Stimulated activated CD4-positive, alpha-beta T cell treated with anti-CD3 and anti-CD28 coated beads, Interleukin-1b, Interleukin-23, amount 100 ng/mL, for 48 hours (primary cell): ENCODE data around the gene GUCY2D.
"Not testable (repeated sequence)": the region's sequence is repeated elsewhere in the genome, so short reads cannot be mapped to it uniquely, and the experiment has no call there.

Experiments
- DNase-seq: peaks from one replicate; pipeline ENCODE4 v3.0.0-alpha.2; 2020

The GUCY2D gene

DNA sequence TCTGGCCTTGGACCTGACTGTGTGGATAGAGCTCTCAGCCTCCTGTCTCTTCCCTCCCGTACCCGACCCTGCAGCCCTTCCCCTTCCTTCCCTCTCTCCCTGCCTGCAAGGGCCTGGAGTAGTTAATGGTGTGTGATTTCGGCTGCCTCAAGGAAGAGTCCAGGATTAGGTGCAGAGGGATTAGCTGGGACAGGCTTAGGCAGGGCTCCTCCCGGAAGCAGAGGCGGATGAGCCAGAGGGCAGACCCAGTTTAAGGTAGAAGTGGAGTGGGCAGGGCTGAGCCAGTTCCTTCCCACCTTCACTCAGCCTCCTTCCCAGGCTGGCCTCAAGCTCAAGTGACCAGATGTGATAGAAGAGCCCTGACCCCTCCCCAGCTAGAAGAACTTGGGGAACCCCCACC lies 16.8 kb downstream of the GUCY2D start:
- DNase-seq = no peak

- no peak for DNase-seq
Measured at GRCh38 chr17:8019665-8020650, 17.5 kb downstream of the GUCY2D start.

DNA sequence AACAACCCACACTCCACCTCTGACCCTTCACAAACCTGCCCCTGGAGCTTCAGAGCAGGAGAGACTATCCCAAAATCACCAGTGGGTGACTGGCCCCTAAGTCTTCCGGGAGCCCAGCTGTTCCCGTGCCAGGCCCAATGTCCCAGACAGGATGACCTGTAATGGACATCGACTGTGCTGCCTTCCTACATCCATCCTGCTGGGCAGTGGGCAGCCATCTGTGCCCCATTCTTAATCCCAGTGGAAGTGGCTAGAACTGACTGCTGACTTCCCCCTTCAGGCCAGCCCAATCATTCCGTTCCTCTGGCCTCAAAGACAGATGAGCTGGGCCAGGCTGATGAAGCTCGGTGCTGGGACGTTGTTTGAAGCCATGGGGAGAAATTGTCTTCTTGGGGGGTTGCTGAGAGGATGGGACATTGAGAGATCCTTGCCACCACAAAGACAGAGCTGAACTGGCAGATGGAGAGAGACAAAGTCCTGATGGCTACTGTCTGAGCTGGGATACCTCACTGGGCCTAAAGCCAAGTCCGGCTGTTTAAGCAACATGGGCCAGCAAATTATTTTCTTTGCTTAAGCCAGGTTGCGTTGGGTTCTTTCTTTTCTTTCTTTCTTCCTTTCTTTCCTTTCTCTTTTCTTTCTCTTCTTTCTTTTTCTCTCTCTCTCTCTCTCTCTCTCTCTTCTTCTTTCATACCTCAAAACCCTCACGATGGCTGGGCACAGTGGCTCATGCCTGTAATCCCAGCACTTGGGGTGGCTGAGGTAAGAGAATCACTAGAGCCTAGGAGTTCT lies 18.6 kb downstream of the GUCY2D start:
- no peak for DNase-seq

- DNase-seq = no peak
Measured at GRCh38 chr17:8021565-8022359, 19.3 kb downstream of the GUCY2D start.

- no peak for DNase-seq
Measured at GRCh38 chr17:8022360-8023003, 20.1 kb downstream of the GUCY2D start.

DNA sequence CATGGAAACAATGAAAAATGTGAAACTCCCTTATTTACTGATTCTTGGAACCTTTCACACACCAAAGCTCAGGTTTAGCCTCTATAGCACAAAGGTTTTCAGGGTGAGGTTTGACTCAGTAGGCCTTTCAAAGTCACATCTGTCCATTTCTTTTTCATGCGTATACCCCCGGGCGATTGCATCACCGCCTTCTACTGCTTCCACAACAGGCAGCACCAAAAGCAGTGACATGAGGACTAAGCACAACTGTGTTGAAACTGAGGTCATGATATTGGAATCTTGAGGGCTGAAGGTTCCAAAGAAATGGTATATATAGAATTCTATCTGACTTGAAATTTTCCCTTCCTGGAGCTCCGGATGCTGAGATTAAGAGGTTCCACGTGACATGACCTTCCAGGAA lies 21.7 kb downstream of the GUCY2D start:
- not testable (repeated sequence) for DNase-seq

DNA sequence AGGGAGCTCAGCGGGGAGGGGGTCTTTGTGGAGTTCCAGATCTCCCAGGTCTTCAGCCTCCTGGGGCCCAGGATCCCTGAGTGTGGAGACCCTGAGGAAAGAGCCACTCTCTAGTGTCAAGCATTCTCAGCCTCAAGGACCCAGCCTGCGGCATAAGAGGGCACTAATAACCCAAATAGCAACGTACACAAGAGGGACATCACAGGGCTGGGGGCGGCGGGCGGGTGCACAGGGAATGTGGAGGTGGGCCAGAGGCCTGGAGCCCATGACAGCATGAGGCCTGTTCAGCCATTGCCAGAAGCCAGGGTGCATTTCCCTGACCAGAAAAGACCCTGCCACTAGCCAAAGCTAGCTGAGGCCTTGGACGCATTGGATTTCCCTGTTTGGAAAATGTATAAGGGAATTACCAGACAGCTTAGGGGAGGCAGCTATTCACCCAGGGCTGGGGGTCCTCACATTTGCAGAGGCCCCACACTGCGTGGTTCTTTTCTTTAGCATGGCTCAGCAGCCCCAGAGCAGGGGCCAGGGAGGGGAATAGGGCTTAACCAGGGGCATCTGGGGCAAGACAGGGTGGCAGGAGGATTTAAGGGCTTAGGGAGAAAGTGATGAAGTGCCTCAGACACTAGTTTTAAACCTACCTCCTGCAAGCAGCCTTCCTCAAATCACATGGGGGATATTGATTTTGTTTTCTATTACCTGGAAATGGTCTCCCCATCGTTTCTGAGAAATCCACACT lies 22.9 kb downstream of the GUCY2D start:
- DNase-seq = no peak

GRCh38 chr17:8029121-8029520 lies 26.7 kb downstream of the GUCY2D start:
- DNase-seq = no peak

DNA sequence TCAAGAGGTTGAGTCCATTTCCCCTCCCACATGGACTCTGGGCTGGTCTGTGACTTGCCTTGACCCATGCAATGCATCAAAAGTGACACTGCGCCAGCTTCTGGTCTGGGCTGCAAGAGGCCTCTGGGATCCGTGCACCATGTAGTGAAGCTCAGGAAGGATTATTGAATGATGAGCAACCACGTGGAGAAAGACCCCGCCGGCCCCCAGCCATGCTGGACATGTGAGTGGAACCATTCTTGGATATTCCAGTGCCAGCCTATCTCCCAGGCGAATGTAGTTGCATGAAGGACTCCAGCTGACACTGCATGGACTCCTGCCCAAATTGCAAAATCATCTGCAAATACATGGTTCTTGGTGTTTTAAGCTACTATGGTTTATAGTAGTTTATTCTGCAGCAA lies 28.8 kb downstream of the GUCY2D start:
- DNase-seq = no peak

DNA sequence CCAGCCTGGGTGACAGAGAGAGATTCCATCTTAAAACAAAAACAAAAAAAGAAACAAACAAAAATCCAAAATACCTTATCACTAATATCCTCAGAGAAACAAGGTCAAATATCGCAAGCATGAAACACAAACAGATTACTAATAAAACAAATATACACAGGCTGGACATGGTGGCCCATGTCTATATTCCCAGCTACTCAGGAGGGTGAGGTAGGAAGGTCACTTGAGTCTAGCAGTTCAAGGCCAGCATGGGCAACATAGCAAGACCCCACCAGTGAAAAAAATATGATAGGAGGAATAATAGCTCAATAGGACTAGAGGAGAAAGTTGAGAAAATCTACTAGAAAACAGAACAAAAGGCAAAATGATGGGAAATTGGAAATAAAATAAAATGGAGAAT lies 29.5 kb downstream of the GUCY2D start:
- DNase-seq = no peak

GRCh38 chr17:8032442-8032841 lies 30.0 kb downstream of the GUCY2D start:
- no peak for DNase-seq

DNA sequence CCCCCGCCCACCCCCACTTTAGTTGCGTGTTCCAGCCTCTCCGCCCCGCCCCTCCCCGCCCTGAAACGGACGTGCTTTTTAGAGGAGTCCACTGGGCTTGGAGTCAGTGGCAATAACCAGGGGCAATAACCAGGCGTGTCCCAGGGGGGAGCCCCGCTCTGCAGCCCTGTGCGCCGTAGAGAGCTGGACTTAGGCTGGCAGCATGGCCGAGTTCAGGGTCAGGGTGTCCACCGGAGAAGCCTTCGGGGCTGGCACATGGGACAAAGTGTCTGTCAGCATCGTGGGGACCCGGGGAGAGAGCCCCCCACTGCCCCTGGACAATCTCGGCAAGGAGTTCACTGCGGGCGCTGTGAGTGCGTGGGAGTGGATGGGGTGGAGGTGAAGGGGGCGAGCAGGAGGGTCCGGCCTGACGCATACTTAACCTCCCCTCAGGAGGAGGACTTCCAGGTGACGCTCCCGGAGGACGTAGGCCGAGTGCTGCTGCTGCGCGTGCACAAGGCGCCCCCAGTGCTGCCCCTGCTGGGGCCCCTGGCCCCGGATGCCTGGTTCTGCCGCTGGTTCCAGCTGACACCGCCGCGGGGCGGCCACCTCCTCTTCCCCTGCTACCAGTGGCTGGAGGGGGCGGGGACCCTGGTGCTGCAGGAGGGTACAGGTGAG lies 36.7 kb downstream of the GUCY2D start, which contains the start of gene ALOX15B:
Gene ALOX15B, plus strand, starts transcription at position 106 of the 657 bp plus-strand sequence. Its CDS starts 97 bp downstream, at position 203.
- no peak for DNase-seq

DNA sequence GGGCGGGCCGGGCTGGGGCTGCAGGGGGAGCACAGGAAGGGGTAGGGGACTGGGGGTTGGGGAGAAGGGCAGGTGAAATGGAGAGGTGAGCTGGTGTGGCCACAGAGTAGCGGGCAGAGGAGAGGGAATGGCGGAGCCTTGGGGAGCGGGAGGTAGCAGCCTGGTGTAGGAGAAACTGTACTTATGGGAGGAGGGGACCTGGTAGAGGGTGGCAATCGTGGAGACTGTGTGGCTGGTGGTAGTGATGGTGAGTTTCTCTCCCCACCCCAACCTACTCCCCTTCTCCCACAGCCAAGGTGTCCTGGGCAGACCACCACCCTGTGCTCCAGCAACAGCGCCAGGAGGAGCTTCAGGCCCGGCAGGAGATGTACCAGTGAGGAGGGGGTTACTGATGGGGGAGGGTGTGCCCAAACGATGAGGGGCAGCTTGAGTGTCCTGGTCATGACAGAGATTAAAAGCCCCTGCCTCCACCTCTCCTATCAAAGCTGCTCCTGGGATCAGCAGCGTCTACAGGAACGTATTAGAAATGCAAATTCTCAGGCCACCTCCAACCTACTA lies 37.3 kb downstream of the GUCY2D start:
- DNase-seq = no peak

DNA sequence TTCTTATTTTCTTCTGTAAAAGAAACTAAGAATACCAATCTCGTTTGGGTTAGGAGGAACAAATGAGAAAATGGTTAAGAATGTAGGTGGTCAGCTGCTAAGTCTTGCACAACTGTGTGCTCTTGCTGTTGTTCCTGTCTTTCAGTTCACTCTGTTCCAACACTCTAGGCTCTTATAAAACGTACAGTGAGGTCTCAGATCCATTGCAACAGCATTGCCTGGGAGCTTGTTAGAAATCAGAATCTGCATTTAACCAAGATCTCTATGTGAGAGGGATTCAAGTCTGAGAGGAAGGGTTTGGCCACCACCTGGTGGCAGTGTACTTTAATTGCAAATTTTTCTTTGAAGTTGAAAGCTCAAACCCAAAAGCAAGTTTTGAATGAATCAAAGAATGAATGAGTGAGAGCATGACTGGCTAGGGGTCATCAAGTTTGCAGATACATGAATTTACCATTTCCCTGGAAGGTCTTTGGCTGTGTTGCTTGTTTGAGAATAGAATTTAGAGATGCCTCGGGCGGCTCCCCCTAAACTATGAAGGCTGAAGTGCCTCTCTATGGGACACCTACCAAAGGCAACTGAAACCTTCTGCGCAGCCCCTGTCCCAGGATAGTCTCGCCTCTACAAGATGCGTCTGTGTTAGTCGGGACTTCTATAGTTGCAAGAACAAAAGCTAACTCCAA lies 39.0 kb downstream of the GUCY2D start:
- peak; percentile 40 for DNase-seq

- DNase-seq = no peak
Measured at GRCh38 chr17:8041979-8042378, 39.6 kb downstream of the GUCY2D start.

DNA sequence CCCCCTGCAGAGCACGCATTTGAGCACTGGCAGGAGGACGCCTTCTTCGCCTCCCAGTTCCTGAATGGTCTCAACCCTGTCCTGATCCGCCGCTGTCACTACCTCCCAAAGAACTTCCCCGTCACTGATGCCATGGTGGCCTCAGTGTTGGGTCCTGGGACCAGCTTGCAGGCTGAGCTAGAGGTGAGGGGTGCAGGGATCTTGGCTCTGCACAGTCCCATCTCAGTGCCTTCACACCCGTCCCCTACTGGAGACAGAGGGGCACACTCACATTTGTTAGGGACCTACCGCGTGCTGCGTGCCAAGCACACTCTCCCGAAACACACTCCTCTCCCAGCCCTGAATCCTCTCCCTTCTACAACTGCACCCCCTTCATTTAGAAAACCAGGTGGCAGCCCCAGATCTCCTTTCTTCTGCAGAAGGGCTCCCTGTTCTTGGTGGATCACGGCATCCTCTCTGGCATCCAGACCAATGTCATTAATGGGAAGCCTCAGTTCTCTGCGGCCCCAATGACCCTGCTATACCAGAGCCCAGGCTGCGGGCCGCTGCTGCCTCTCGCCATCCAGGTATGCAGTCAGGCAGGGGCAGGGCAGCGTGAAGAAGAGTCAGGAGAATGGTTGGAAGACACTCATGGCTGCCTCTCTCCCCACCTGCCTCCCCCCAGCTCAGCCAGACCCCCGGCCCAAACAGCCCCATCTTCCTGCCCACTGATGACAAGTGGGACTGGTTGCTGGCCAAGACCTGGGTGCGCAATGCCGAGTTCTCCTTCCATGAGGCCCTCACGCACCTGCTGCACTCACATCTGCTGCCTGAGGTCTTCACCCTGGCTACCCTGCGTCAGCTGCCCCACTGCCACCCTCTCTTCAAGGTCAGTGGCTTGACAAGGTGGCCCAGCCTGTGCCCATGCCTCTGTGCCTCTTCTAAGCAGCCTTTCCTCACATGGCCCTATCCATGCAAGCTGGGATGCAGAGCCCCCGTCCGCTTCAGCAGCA lies 42.7 kb downstream of the GUCY2D start:
- DNase-seq = no peak

DNA sequence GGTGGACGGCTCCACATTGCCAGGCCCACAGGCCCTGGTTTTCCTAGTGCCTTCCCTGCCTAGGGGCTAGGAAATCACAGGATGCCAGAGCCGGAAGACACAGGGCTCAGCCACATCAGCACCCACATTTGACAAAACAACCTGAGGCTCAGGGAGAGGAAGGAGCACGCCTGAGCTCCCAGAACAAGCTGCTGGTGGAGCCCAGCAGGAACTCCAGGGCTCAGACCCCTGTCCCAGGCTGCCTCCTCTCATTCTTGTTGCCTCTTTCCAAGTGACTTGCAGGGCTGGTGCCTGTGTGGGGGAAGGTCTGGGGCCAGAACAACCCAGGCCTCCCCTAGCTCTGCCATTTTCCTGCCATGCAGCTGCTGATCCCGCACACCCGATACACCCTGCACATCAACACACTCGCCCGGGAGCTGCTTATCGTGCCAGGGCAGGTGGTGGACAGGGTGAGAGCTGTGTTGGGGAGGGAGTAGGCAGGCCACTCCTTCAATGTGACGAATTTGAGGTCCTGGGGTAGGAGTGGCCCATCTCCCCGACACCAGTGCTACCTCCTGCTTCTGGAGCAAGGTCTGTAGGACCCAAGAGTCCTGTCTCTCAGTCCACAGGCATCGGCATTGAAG lies 44.0 kb downstream of the GUCY2D start:
- no peak for DNase-seq
